CD4-positive, alpha-beta T cell treated with Interferon gamma for 1 hour (primary cell): ENCODE results near the gene MMUT.
"Not testable (repeated sequence)": the region's sequence is repeated elsewhere in the genome, so short reads cannot be mapped to it uniquely, and the experiment has no call there.

Experiments
- DNase-seq: peaks from one replicate; pipeline ENCODE4 v3.0.0-alpha.2; 2020

Gene MMUT

GRCh38 chr6:49462927-49463611, at the start of gene MMUT, which contains the start of gene CENPQ:
Gene MMUT (minus strand): TSS chr6:49463253. CDS start chr6:49459466, 3,787 bp downstream.
Gene CENPQ (plus strand): TSS chr6:49463370. CDS start chr6:49470177, 6,807 bp downstream.
- peak; percentile 90 for DNase-seq

- DNase-seq: no peak
Measured at GRCh38 chr6:49509342-49509741, 46.3 kb upstream of the MMUT start.

- no peak for DNase-seq
Measured at GRCh38 chr6:49506569-49507111, 43.6 kb upstream of the MMUT start.

- DNase-seq: no peak
Measured at GRCh38 chr6:49504666-49505065, 41.6 kb upstream of the MMUT start.

GRCh38 chr6:49499623-49500022, 36.6 kb upstream of the MMUT start, which contains the start of gene GLYATL3:
Gene GLYATL3 (plus strand): TSS chr6:49499923. CDS start chr6:49511991, 12,068 bp downstream.
- no peak for DNase-seq

GRCh38 chr6:49499126-49499525, 36.1 kb upstream of the MMUT start:
- no peak for DNase-seq

GRCh38 chr6:49497304-49497703, 34.3 kb upstream of the MMUT start:
- DNase-seq: no peak

- DNase-seq: no peak
Measured at GRCh38 chr6:49490633-49491032, 27.6 kb upstream of the MMUT start.

- not testable (repeated sequence) for DNase-seq
Measured at GRCh38 chr6:49483380-49483779, 20.3 kb upstream of the MMUT start.

- DNase-seq: not testable (repeated sequence)
Measured at GRCh38 chr6:49481846-49482245, 18.8 kb upstream of the MMUT start.

GRCh38 chr6:49479308-49479970, 16.4 kb upstream of the MMUT start:
- no peak for DNase-seq

- not testable (repeated sequence) for DNase-seq
Measured at GRCh38 chr6:49476564-49476963, 13.5 kb upstream of the MMUT start.

- DNase-seq: no peak
Measured at GRCh38 chr6:49468042-49468441, 5.0 kb upstream of the MMUT start.

GRCh38 chr6:49464691-49465090, 1.6 kb upstream of the MMUT start:
- DNase-seq: no peak

- DNase-seq: no peak
Measured at GRCh38 chr6:49463612-49463967, 537 bp upstream of the MMUT start.

- DNase-seq: no peak
Measured at GRCh38 chr6:49462599-49462926, 490 bp downstream of the MMUT start.

- DNase-seq: no peak
Measured at GRCh38 chr6:49462071-49462470, 982 bp downstream of the MMUT start.

- DNase-seq: no peak
Measured at GRCh38 chr6:49457771-49458170, 5.3 kb downstream of the MMUT start.

- no peak for DNase-seq
Measured at GRCh38 chr6:49454787-49455709, 8.0 kb downstream of the MMUT start.

- no peak for DNase-seq
Measured at GRCh38 chr6:49453221-49453620, 9.8 kb downstream of the MMUT start.

- no peak for DNase-seq
Measured at GRCh38 chr6:49430866-49431265, 32.2 kb downstream of the MMUT start.

- DNase-seq: no peak
Measured at GRCh38 chr6:49430187-49430586, 32.9 kb downstream of the MMUT start.

- DNase-seq: no peak
Measured at GRCh38 chr6:49423817-49424216, 39.2 kb downstream of the MMUT start.
